PC-3 (cell line): ENCODE results near the gene MYO5C. TPM values are rescaled to one million over a fixed set of nuclear protein-coding genes. Genes with fewer than 3 reads are reported as not detected.

ENCODE experiments used
- ATAC-seq: fragments of 200-7000 bp; cut with Tn5 transposase; 2 replicates; pipeline ENCODE4 v1.9.1; 2020; ENCODE audit warnings: mild to moderate bottlenecking, moderate library complexity
- BruUV-seq: library from RNA; stranded (reverse); fragments of 400-500 nt; replicated peaks from 2 replicates; lab custom pipeline; 2021; lab: Mats Ljungman, UMichigan
- CTCF ChIA-PET: fragments of 300-600 bp; sonication (Branson Sonifier 250); formaldehyde crosslinking; loops from one replicate; lab custom pipeline; 2022; ENCODE audit warnings: antibody characterized with exemption; lab: Charles Lee
- POLR2A ChIA-PET: fragments of 300-600 bp; sonication (Branson Sonifier 250); formaldehyde crosslinking; loops from one replicate; lab custom pipeline; 2022; ENCODE audit warnings: antibody characterized with exemption; ENCODE audit not compliant: unreplicated experiment; lab: Charles Lee
- DNase-seq: peaks from one replicate; pipeline ENCODE4 v3.0.0-alpha.2; 2015
- H2AFZ ChIP-seq: fragments of 300-600 bp; sonication (generic); 2 replicates; pipeline ENCODE4 v1.6.0; 2016; ENCODE audit warnings: antibody characterized with exemption, low read length
- H3F3A ChIP-seq: fragments of 300-600 bp; sonication (generic); one replicate; pipeline ENCODE4 v1.6.0; 2017; ENCODE audit warnings: antibody characterized with exemption, low read length, control low read depth, mild to moderate bottlenecking; ENCODE audit not compliant: unreplicated experiment
- H3K27ac ChIP-seq: fragments of 300-600 bp; sonication (generic); 2 replicates; pipeline ENCODE4 v1.5.1; 2016; ENCODE audit warnings: mild to moderate bottlenecking, low read length
- H3K27me3 ChIP-seq: fragments of 300-600 bp; sonication (generic); 2 replicates; pipeline ENCODE4 v1.6.1; 2016; ENCODE audit warnings: low read length, mixed read lengths
- H3K36me3 ChIP-seq: fragments of 300-600 bp; sonication (generic); 2 replicates; pipeline ENCODE4 v1.6.1; 2016; ENCODE audit warnings: low read depth, mixed run types, low read length, mixed read lengths
- H3K4me1 ChIP-seq: fragments of 300-600 bp; sonication (generic); 2 replicates; pipeline ENCODE4 v1.5.1; 2016; ENCODE audit warnings: low read length; ENCODE audit not compliant: insufficient read depth
- H3K4me2 ChIP-seq: fragments of 300-600 bp; sonication (generic); 2 replicates; pipeline ENCODE4 v1.6.0; 2016; ENCODE audit warnings: low read length
- H3K4me3 ChIP-seq: fragments of 300-600 bp; sonication (generic); 2 replicates; pipeline ENCODE4 v1.5.1; 2016; ENCODE audit warnings: mild to moderate bottlenecking, low read length, mixed read lengths
- H3K79me2 ChIP-seq: fragments of 300-600 bp; sonication (generic); 2 replicates; pipeline ENCODE4 v1.6.1; 2017; ENCODE audit warnings: low read length, mixed read lengths
- H3K9ac ChIP-seq: fragments of 300-600 bp; sonication (generic); 2 replicates; pipeline ENCODE4 v1.6.0; 2016; ENCODE audit warnings: mild to moderate bottlenecking, low read length
- H3K9me2 ChIP-seq: fragments of 300-600 bp; sonication (generic); replicated peaks from 2 replicates; pipeline ENCODE4 v1.6.1; 2016; ENCODE audit warnings: mixed run types, low read length, mixed read lengths
- H3K9me3 ChIP-seq: fragments of 300-600 bp; sonication (generic); 2 replicates; pipeline ENCODE4 v1.6.1; 2016; ENCODE audit warnings: low read length, mixed read lengths
- H4K20me1 ChIP-seq: fragments of 300-600 bp; sonication (generic); 2 replicates; pipeline ENCODE4 v1.6.1; 2016; ENCODE audit warnings: low read length, mixed read lengths
- CTCF ChIP-seq: fragments of 300-600 bp; sonication (generic); conservative IDR thresholded peaks from 2 replicates; pipeline ENCODE4 v1.5.1; 2017; ENCODE audit warnings: antibody characterized with exemption, low read depth, mild to moderate bottlenecking, low read length
- EZH2 ChIP-seq: fragments of 300-600 bp; sonication (generic); IDR thresholded peaks from one replicate; pipeline ENCODE4 v1.6.1; 2017; ENCODE audit warnings: antibody characterized with exemption, mild to moderate bottlenecking, low read length; ENCODE audit not compliant: unreplicated experiment
- EZH2phosphoT487 ChIP-seq: fragments of 300-600 bp; sonication (generic); IDR thresholded peaks from 2 replicates; pipeline ENCODE4 v1.6.1; 2018; ENCODE audit warnings: mild to moderate bottlenecking, antibody characterized with exemption, low read length, borderline replicate concordance
- intact Hi-C: fragments of 100-400 bp; cut with micrococcal nuclease; formaldehyde crosslinking; loops from 2 replicates; pipeline ENCODE4 v1.9.0; 2023
- total RNA-seq: library from RNA; depleted of rRNA; stranded (reverse); fragments of >200 nt; gene quantifications from 2 replicates; pipeline ENCODE4 v1.2.3, GENCODE V29; 2014

The MYO5C gene
- total RNA-seq, 1 experiment from 2014 or later, result 17.7 TPM

- no peak for DNase-seq
- Histone ChIP-seq H3K4me1 (no peaks in the 10 kb centered on the region), H3K27ac (no peak overlapping the region), H3K79me2 (no peaks in the 10 kb centered on the region), H3F3A (no peaks in the 10 kb centered on the region), H3K4me2 (no peak overlapping the region), H3K9me2 (no peaks in the 10 kb centered on the region), H3K9me3 (no peaks in the 10 kb centered on the region), H3K4me3 (no peak overlapping the region), H2AFZ (no peak overlapping the region), H3K27me3 (no peaks in the 10 kb centered on the region), H4K20me1 (no peaks in the 10 kb centered on the region), H3K36me3 (no peaks in the 10 kb centered on the region), H3K9ac (no peak overlapping the region)
- BruUV-seq, result no TSS peak
- intact Hi-C loops, result no loop called here
- no peak for ATAC-seq
- CTCF ChIA-PET, result interaction anchor here (0.6 kb wide), 1 partner anchor 77 kb away, joined by 3 read pairs; no protein-coding TSS in a partner anchor
- no peak for TF ChIP-seq EZH2phosphoT487
- TF ChIP-seq CTCF, result no peak
- TF ChIP-seq EZH2, result no peak
- POLR2A ChIA-PET, result no interaction called here
These were observed 145.4 kb downstream of the MYO5C start for GRCh38 chr15:52150043-52150825.

- intact Hi-C loops, result no loop called here
- ChIA-PET POLR2A (no interaction called here), CTCF (no interaction called here)
- no peak for DNase-seq
- Histone ChIP-seq H3K4me1 (peaks cover 15% of the 10 kb centered on the region), H3K9ac (no peak overlapping the region), H3K9me2 (no peaks in the 10 kb centered on the region), H3K4me2 (no peak overlapping the region), H3K27me3 (no peaks in the 10 kb centered on the region), H2AFZ (no peak overlapping the region), H3K4me3 (no peak overlapping the region), H3K36me3 (no peaks in the 10 kb centered on the region), H4K20me1 (no peaks in the 10 kb centered on the region), H3K79me2 (no peaks in the 10 kb centered on the region), H3K9me3 (no peaks in the 10 kb centered on the region), H3F3A (no peaks in the 10 kb centered on the region), H3K27ac (no peak overlapping the region)
- TF ChIP-seq CTCF, result no peak
- no peak for TF ChIP-seq EZH2phosphoT487
- no peak for TF ChIP-seq EZH2
- peak; percentile 49; the same call in 1 of the 2 replicates for ATAC-seq
- no TSS peak for BruUV-seq
These were observed 147.2 kb downstream of the MYO5C start for GRCh38 chr15:52148403-52148802.

GRCh38 chr15:52146776-52147175 is 148.8 kb downstream of the MYO5C start:
- intact Hi-C loops, result no loop called here
- Histone ChIP-seq H3K36me3 (no peaks in the 10 kb centered on the region), H3K79me2 (no peaks in the 10 kb centered on the region), H4K20me1 (no peaks in the 10 kb centered on the region), H2AFZ (no peak overlapping the region), H3K9me2 (no peaks in the 10 kb centered on the region), H3K27me3 (no peaks in the 10 kb centered on the region), H3K9ac (no peak overlapping the region), H3F3A (no peaks in the 10 kb centered on the region), H3K4me1 (peaks cover 16% of the 10 kb centered on the region), H3K4me3 (no peak overlapping the region), H3K9me3 (no peaks in the 10 kb centered on the region), H3K4me2 (no peak overlapping the region), H3K27ac (no peak overlapping the region)
- no peak for DNase-seq
- BruUV-seq, result no TSS peak
- ChIA-PET CTCF (no interaction called here), POLR2A (no interaction called here)
- ATAC-seq, result no peak
- TF ChIP-seq EZH2, result no peak
- no peak for TF ChIP-seq CTCF
- no peak for TF ChIP-seq EZH2phosphoT487
